Measurements from ENCODE around the gene TRIM47.
A peak's percentile ranks its signal among the peaks of the same experiment; 100 is the strongest.
"Not testable (repeated sequence)": the region's sequence is repeated elsewhere in the genome, so short reads cannot be mapped to it uniquely, and the experiment has no call there.

Gene TRIM47

DNA sequence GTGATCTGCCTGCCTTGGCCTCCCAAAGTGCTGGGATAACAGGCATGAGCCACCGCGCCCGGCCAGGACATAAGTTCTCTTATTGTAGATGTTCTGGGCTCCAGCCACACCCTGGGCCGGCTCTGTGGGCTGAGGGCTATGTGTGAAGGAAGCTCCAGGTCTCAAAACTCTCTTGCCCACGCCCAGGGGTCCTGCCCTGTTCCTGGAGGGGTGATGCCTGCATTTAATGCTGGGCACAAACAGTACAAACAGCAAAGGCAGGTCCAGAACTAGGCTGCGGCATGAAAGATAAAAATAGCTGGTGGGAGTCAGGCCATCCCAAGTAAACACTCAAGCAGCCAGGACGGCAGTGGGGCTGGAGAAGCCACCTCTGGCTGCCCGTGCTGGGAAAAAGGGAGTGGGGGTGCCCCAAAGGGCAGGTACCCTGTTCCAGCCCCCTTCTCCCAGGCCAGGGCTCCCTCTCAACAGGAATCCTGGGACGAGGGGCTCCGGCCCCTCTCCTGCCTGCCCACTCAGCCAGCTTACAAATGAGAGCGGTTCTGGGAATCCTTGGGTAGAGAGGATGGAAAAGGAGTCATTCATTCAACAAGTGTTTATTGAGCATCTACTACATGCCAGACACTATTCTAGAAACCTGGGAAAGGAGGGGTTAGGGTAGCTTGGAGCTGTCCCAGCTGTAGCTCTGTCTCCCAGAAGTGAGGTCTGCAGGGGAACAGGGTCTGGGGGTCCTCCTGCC lies 4.6 kb downstream of the TRIM47 start:
- peaks cover 35% of the 10 kb centered on the region for H3K4me1 Mint-ChIP-seq (ENCODE audit: low read depth)
- H3K9me3 Mint-ChIP-seq, result no peaks in the 10 kb centered on the region
- H3K4me3 Mint-ChIP-seq, result no peak overlapping the region
- peak overlapping the region; percentile 70 for H3K27ac Mint-ChIP-seq
- peaks cover 7% of the 10 kb centered on the region for H3K36me3 Mint-ChIP-seq (ENCODE audit: low read depth)
- no peaks in the 10 kb centered on the region for H3K27me3 Mint-ChIP-seq (ENCODE audit: low read depth)

DNA sequence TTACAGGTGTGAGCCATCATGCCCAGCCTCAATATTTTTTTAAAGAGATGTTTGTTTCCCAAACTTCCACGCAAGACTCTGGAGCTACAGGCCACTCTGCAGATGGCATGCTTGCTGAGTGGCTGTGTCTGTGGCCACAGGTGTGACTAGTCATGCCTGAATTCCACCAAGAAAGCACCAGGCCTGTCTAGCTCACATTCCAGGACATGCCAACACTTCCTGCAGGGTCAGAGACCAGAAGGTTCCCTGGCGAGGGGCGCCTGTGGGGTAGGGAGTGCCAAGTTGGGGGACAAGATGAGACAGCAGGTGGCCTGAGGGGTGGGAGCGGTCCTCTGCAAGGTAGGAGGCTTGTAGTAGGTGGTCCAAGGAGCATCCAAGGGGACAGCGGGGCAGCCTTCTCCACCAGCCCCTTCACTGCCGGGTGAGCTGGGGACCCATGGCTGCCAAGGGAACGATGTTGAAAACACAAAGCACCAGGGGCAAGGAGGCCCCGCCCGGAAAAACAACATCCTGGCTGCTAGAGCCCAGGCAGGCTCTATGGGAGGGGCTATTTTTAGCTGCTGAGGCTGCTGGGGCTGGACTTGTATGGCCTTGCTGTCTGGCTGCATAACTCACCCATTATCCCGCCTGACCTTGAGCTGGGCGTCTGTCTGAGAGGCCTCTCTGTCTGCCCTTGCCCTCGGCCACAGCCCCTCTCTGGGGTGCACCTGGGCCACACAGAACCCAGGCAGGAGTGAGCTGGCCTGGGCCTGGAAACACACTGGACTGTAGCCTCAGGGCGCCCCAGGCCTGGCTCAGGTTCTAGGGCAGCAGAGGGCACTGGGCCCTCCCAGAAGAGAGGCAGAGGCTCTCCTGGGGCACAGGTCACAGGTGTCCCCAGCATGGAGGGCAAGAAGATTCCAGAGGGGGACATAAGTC lies 5.7 kb downstream of the TRIM47 start:
- Mint-ChIP-seq H3K4me3 (peak overlapping the region; percentile 38), H3K27me3 (ENCODE audit: low read depth) (no peaks in the 10 kb centered on the region), H3K36me3 (ENCODE audit: low read depth) (peaks cover 7% of the 10 kb centered on the region), H3K27ac (peak overlapping the region; percentile 92), H3K9me3 (no peaks in the 10 kb centered on the region), H3K4me1 (ENCODE audit: low read depth) (peaks cover 32% of the 10 kb centered on the region)

DNA sequence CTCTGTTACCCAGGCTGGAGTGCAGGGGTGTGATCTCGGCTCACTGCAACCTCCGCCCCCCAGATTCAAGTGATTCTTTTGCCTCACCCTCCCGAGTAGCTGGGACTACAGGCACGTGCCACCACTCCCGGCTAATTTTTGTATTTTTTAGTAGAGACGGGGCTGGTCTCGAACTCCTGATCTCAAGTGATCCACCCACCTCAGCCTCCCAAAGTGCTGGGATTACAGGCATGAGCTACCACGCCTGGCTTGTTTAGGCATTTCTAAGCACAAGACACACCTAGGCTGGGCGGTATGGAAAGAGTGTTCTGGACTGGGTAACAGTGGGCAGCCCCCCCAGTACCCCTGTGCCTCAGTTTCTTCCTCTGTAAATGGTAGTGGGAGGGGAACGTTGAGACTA lies 8.2 kb downstream of the TRIM47 start:
- H3K27me3 Mint-ChIP-seq (ENCODE audit: low read depth); H3K4me3 Mint-ChIP-seq; H3K36me3 Mint-ChIP-seq (ENCODE audit: low read depth); H3K9me3 Mint-ChIP-seq; H3K27ac Mint-ChIP-seq: not testable (repeated sequence)
- peaks cover 19% of the 10 kb centered on the region for H3K4me1 Mint-ChIP-seq (ENCODE audit: low read depth)

DNA sequence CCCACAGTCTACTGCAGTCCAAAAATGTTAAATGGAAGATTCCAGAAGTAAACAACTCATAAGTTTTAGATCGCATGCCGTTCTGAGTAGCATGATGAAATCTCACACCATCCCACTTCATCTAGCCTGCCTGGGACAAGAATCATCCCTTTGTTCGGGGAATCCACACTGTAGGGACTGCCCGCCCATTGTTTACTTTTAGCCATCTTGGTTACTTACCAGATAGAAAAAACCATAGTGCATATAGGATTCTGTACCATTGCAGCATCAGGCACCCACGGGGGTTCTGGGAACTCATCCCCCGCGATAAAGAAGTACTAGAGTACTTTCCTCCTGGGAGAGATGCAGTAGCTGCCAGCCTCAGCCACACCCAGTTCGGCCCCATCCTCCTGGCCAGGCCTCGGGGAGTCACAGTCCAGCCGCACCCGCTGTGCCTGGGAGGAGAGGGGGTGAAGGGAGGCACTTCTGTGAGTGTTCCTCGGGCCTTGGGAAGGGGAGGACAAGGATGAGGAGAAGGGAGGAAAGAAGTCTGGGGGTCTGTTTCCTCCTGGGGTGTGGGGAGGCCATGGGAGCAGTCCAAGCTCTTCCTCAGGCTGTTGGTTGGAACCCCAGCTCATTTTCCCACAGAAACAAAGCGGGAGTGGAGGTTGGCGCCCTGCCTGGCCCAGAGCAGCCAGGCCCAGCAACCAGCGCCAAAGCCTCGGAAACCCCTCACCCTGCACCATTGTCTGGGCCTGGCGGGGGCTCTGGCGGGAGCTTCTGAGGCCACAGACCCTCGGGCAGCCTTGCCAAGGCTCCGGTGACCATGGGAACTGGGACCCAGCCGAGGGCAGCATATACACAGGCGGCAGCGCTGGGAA lies 8.9 kb downstream of the TRIM47 start:
- no peaks in the 10 kb centered on the region for H3K27me3 Mint-ChIP-seq (ENCODE audit: low read depth)
- H3K27ac Mint-ChIP-seq, result no peak overlapping the region
- H3K4me3 Mint-ChIP-seq, result no peak overlapping the region
- H3K4me1 Mint-ChIP-seq (ENCODE audit: low read depth), result peaks cover 26% of the 10 kb centered on the region
- no peaks in the 10 kb centered on the region for H3K9me3 Mint-ChIP-seq
- peaks cover 1% of the 10 kb centered on the region for H3K36me3 Mint-ChIP-seq (ENCODE audit: low read depth)

DNA sequence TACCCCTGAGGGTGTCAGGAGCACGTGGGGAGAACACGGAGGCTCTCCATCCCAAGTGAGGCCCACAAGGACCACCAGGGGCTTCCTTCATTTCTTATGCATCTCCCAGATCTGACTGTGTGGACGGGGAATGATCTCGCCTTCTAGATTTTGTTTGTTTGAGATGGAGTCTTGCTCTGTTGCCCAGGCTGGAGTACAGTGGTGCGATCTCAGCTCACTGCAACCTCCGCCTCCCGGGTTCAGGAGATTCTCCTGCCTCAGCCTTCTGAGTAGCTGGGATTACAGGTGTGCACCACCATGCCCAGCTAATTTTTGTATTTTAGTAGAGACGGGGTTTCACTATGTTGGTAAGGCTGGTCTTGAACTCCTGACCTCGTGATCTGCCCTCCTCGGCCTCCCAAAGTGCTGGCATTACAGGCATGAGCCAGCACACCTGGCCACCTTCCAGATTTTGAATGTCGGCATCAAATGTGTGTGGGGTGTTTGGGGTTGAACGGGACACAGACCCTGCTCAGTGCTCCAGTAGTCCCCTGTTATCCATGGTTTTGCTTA lies 9.6 kb downstream of the TRIM47 start:
- not testable (repeated sequence) for H3K9me3 Mint-ChIP-seq; H3K27ac Mint-ChIP-seq; H3K27me3 Mint-ChIP-seq (ENCODE audit: low read depth); H3K36me3 Mint-ChIP-seq (ENCODE audit: low read depth); H3K4me3 Mint-ChIP-seq
- peaks cover 33% of the 10 kb centered on the region for H3K4me1 Mint-ChIP-seq (ENCODE audit: low read depth)

DNA sequence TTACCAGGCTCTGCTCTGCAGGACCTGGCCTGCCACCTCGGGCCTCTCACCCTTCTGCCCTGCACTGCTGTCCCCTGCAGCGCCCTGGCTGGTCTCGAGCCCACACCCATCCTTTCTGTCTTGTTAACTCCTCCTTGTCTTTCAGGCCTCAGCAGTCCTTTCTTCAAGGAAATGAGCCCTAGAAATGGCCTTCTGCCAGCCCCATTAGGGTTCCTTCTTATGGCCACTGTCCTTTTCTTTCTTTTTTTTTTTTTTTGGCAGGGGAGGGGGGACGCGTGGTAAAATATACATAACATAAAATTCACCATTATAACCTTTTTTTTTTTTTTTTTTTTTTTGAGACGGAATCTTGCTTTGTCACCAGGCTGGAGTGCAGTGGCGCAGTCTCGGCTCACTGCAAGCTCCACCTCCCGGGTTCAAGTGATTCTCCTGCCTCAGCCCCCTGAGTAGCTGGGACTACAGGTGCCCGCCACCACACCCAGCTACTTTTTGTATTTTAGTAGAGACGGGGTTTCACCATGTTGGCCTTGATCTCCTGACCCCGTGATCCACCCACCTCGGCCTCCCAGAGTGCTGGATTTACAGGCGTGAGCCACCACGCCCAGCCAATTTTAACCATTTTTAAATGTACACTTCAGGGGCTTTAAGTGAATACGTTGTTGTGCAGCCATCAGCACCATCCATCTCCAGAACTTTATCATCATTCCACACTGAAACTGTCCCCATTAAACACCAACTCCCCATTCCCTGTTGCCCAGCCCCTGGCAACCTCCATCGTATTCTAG lies 12.8 kb downstream of the TRIM47 start:
- Mint-ChIP-seq H3K27ac (peak overlapping the region; percentile 94), H3K4me1 (ENCODE audit: low read depth) (peaks cover 30% of the 10 kb centered on the region), H3K4me3 (peak overlapping the region; percentile 14)
- not testable (repeated sequence) for H3K27me3 Mint-ChIP-seq (ENCODE audit: low read depth); H3K36me3 Mint-ChIP-seq (ENCODE audit: low read depth); H3K9me3 Mint-ChIP-seq

DNA sequence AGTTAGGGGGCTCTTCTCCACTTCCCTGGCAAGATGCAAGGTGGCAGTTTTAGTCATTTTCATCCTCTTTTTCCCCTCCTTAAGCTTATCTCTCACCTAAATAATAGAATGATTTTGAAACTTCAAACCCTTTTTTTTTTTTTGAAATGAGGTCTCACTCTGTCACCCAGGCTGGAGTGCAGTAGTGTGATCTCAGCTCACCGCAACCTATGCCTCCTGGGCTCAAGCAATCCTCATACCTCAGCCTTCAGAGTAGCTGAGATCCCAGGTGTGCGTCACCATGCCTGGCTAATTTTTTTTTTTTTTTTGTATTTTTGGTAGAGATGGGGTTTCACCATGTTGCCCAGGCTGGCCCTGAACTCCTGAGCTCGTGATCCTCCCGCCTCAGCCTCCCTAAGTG lies 13.5 kb downstream of the TRIM47 start:
- H3K27me3 Mint-ChIP-seq (ENCODE audit: low read depth); H3K9me3 Mint-ChIP-seq; H3K36me3 Mint-ChIP-seq (ENCODE audit: low read depth): not testable (repeated sequence)
- peak overlapping the region; percentile 94 for H3K27ac Mint-ChIP-seq
- peaks cover 30% of the 10 kb centered on the region for H3K4me1 Mint-ChIP-seq (ENCODE audit: low read depth)
- H3K4me3 Mint-ChIP-seq, result peak overlapping the region; percentile 68

DNA sequence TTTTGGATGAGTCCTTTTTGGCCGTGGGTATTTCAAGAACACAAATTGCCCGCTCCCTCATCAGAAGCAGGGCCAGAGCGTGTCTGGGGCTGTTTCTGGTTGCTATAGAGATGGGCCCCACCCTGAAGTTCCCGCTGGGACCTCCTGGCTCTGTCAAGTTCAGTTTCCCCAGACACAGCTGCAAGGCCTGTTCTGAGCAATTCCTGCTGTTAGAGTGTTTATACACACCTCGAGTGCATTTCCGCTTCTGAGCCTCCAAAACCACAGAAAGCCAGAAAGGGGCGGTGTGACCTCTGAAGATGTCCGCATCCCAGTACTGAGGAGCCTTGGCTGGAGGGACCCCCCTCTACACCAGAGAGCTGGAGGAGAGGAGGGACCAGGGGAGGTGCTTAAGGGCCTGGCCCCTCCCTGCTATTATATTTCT lies 13.9 kb downstream of the TRIM47 start:
- Mint-ChIP-seq H3K27ac (peak overlapping the region; percentile 94), H3K27me3 (ENCODE audit: low read depth) (no peaks in the 10 kb centered on the region), H3K4me3 (peak overlapping the region; percentile 68)

DNA sequence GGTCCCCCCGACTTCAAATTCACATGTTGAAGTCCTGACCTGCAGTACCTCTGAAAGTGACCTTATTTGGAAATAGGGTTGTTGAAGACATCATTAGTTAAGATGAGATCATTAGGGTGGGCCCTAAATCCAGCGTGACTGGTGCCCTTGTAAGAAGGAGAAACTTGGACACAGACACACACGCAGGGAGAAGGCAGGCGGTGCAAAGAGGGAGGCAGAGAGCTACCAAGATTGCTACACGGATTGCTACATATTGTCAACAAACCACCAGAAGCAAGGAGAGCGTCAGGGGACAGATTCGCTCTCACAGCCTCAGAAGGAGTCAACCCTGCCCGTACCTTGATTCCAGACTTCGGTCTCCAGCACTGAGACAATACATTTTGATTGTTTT lies 16.5 kb downstream of the TRIM47 start:
- no peak overlapping the region for H3K4me3 Mint-ChIP-seq
- peak overlapping the region; percentile 46 for H3K27ac Mint-ChIP-seq
- peaks cover 39% of the 10 kb centered on the region for H3K4me1 Mint-ChIP-seq (ENCODE audit: low read depth)

More for the DNA sequence above, 13.9 kb downstream of the TRIM47 start:
- Mint-ChIP-seq H3K9me3 (no peaks in the 10 kb centered on the region), H3K36me3 (ENCODE audit: low read depth) (no peaks in the 10 kb centered on the region), H3K4me1 (ENCODE audit: low read depth) (peaks cover 30% of the 10 kb centered on the region)

DNA sequence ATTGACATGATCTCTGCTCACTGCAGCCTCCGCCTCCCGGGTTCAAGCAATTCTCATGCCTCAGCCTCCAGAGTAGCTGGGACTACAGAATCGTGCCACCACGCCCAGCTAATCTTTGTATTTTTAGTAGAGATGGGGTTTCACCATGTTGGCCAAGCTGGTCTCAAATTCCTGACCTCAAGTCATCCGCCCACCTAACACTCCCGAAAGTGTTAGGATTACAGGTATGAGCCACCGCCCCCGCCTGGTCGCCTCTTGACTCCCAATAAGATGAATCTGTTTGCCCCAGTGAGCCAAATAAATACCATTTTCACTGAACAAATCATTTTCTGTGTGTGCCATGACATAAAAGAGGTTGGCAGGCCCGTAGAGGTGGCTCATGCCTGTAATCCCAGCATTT lies 19.0 kb downstream of the TRIM47 start:
- not testable (repeated sequence) for H3K9me3 Mint-ChIP-seq
- H3K27ac Mint-ChIP-seq, result peak overlapping the region; percentile 59

More for the DNA sequence above, 16.5 kb downstream of the TRIM47 start:
- Mint-ChIP-seq H3K9me3 (no peaks in the 10 kb centered on the region), H3K36me3 (ENCODE audit: low read depth) (no peaks in the 10 kb centered on the region), H3K27me3 (ENCODE audit: low read depth) (no peaks in the 10 kb centered on the region)

DNA sequence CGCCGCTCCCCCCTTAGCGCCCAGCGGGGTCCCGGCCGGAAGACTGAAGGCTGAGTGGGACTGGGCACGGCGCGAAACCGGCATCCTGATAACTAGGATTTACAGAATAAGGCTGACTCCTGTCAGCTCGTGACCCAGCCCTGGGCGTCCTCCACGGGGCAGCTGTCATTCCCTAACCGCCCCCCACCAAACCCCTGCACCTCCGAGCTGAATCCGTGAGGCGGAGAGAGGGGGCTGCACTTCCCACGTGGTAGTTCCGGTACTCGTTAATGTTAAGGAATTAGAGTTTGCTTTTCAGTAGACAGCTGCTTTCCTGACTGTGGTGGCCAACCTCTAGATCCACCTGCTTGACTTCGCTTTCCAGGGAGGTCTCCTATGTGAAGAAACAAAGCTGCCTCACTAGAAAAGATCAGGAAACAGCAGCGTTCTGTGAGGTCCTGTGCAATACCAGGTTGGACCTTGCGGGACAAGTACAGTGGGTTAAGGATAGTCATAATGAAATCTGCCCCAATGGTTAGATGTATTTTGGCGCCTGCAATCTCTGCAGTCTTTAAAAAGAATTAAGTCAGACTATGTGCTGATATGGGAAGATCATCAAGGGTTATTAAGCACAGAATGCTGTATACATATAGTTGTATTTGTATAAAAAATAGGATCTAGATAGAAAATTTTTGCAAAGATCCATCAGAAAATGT lies 22.2 kb downstream of the TRIM47 start:
- H3K4me3 Mint-ChIP-seq, result no peak overlapping the region
- H3K9me3 Mint-ChIP-seq, result no peaks in the 10 kb centered on the region
- no peaks in the 10 kb centered on the region for H3K27me3 Mint-ChIP-seq (ENCODE audit: low read depth)
- H3K27ac Mint-ChIP-seq, result peak overlapping the region; percentile 79
- peaks cover 32% of the 10 kb centered on the region for H3K4me1 Mint-ChIP-seq (ENCODE audit: low read depth)
- no peaks in the 10 kb centered on the region for H3K36me3 Mint-ChIP-seq (ENCODE audit: low read depth)

More for the DNA sequence above, 19.0 kb downstream of the TRIM47 start:
- peaks cover 33% of the 10 kb centered on the region for H3K4me1 Mint-ChIP-seq (ENCODE audit: low read depth)
- H3K27me3 Mint-ChIP-seq (ENCODE audit: low read depth); H3K4me3 Mint-ChIP-seq; H3K36me3 Mint-ChIP-seq (ENCODE audit: low read depth): not testable (repeated sequence)

DNA sequence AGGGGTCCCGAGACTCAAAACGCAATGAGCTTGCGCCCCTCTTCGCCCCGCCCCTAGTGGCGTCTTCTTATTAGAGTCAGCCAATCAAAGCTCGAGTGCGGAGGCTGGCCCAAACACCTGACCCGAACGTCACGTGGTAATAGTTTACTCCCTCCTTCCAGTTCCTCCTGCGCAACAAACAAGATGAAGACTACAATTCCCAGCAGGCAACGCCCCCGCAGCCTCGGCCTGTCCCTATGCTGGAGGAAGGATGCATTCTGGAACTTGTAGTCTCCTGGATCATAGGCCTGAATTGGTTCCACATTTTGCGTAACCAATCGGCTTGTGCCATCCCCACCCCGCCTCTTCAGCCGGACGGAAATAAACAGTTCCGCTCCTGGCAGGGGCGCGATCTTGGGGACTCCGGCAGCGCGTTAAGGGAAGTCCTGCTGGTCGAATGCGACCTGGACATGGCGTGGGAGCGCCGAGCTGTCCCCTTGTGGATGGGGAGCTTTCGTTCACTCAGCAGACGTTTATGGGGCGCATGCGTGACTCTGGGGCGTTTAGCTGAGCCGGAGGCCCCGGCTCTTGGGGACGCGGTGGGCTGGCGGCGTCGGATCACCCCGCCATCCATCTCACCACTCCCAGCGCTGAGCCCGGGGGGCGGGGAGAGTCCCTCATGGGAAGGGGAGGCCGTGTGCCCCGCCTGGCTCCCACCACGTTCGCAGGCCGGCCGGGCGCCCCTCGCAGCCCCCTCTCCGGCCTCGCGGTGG lies 22.9 kb downstream of the TRIM47 start, which contains the start of gene WBP2:
WBP2 (minus strand) TSS at position 26 of the 752 bp plus-strand sequence. CDS start 38 bp downstream, outside the sequence.
- Mint-ChIP-seq H3K27ac (peak within 1 kb of the TSS; percentile 79), H3K9me3 (no peaks in the 10 kb centered on the region), H3K27me3 (ENCODE audit: low read depth) (no peaks in the 10 kb centered on the region), H3K4me3 (no peak within 1 kb of the TSS), H3K4me1 (ENCODE audit: low read depth) (peaks cover 29% of the 10 kb centered on the region), H3K36me3 (ENCODE audit: low read depth) (peaks cover 2% of the 10 kb centered on the region)
